Astrocyte (in vitro differentiated cells and primary cell): ENCODE results near the gene VSTM2B. TPM values are rescaled to one million over a fixed set of nuclear protein-coding genes. Genes with fewer than 3 reads are reported as not detected.

Experiments used
- DNase-seq: peaks from one replicate; pipeline ENCODE4 v3.0.0-alpha.2; 2010; ENCODE audit warnings: low read depth
- FAIRE-seq: peaks from 2 replicates; lab custom pipeline; 2011; peaks lifted over from hg19 to GRCh38; lab: Jason Lieb, UNC
- H2AFZ ChIP-seq: 2 replicates; pipeline ENCODE4 v1.6.0; 2012; ENCODE audit warnings: low read depth, low read length, inconsistent platforms
- H3K27ac ChIP-seq: 2 replicates; pipeline ENCODE4 v1.5.1; 2011; ENCODE audit warnings: low read depth, low read length, inconsistent platforms
- H3K27me3 ChIP-seq: 2 replicates; pipeline ENCODE4 v1.6.0; 2011; ENCODE audit warnings: low read length, inconsistent platforms; ENCODE audit not compliant: insufficient read depth
- H3K36me3 ChIP-seq: 2 replicates; pipeline ENCODE4 v1.5.1; 2011; ENCODE audit warnings: low read length, inconsistent platforms; ENCODE audit not compliant: insufficient read depth
- H3K4me1 ChIP-seq: 2 replicates; pipeline ENCODE4 v1.5.1; 2011; ENCODE audit warnings: low read length, inconsistent platforms; ENCODE audit not compliant: insufficient read depth
- H3K4me2 ChIP-seq: 2 replicates; pipeline ENCODE4 v1.6.0; 2012; ENCODE audit warnings: low read length, inconsistent platforms
- H3K4me3 ChIP-seq: 2 replicates; pipeline ENCODE4 v1.5.1; 2011; ENCODE audit warnings: low read depth, mild to moderate bottlenecking, low read length, inconsistent platforms; ENCODE audit not compliant: insufficient read depth
- H3K79me2 ChIP-seq: 2 replicates; pipeline ENCODE4 v1.6.0; 2012; ENCODE audit warnings: mild to moderate bottlenecking, low read length, inconsistent platforms; ENCODE audit not compliant: insufficient read depth
- H3K9ac ChIP-seq: 2 replicates; pipeline ENCODE4 v1.6.0; 2012; ENCODE audit warnings: mild to moderate bottlenecking, low read length, inconsistent platforms
- H3K9me3 ChIP-seq: 2 replicates; pipeline ENCODE4 v1.5.1; 2012; ENCODE audit warnings: low read depth, mild to moderate bottlenecking, low read length, inconsistent platforms; ENCODE audit not compliant: insufficient read depth
- H4K20me1 ChIP-seq: 2 replicates; pipeline ENCODE4 v1.6.0; 2012; ENCODE audit warnings: low read length, inconsistent platforms; ENCODE audit not compliant: insufficient read depth
- H3K27ac Mint-ChIP-seq: one replicate; pipeline ENCODE4 v1.8.0; 2021; ENCODE audit warnings: mild to moderate bottlenecking, mixed read lengths; ENCODE audit not compliant: unreplicated experiment
- H3K27me3 Mint-ChIP-seq: one replicate; pipeline ENCODE4 v1.8.0; 2021; ENCODE audit warnings: low read depth, mixed read lengths; ENCODE audit not compliant: unreplicated experiment
- H3K36me3 Mint-ChIP-seq: one replicate; pipeline ENCODE4 v1.8.0; 2021; ENCODE audit warnings: low read depth, mixed read lengths; ENCODE audit not compliant: unreplicated experiment
- H3K4me1 Mint-ChIP-seq: one replicate; pipeline ENCODE4 v1.8.0; 2021; ENCODE audit warnings: low read depth, mixed read lengths; ENCODE audit not compliant: unreplicated experiment
- H3K4me3 Mint-ChIP-seq: one replicate; pipeline ENCODE4 v1.8.0; 2021; ENCODE audit warnings: mild to moderate bottlenecking, moderate library complexity, mixed read lengths; ENCODE audit not compliant: unreplicated experiment
- H3K9me3 Mint-ChIP-seq: one replicate; pipeline ENCODE4 v1.8.0; 2021; ENCODE audit warnings: mild to moderate bottlenecking, mixed read lengths; ENCODE audit not compliant: unreplicated experiment
- CTCF ChIP-seq: IDR thresholded peaks from 2 replicates; pipeline ENCODE4 v1.5.1; 2011; ENCODE audit warnings: low read depth, mild to moderate bottlenecking, inconsistent platforms, low read length, moderate library complexity; ENCODE audit not compliant: insufficient read depth
- EZH2 ChIP-seq: IDR thresholded peaks from 2 replicates; pipeline ENCODE4 v1.6.1; 2012; ENCODE audit warnings: mild to moderate bottlenecking, low read length, inconsistent platforms; ENCODE audit not compliant: insufficient read depth
- total RNA-seq: library from RNA; stranded (reverse); gene quantifications from 2 replicates; pipeline ENCODE4 v1.2.1, GENCODE V29; 2021

VSTM2B gene
- total RNA-seq, 1 donor from 2014 or later: not detected

GRCh38 chr19:29587518-29587986 is 61.8 kb downstream of the VSTM2B start:
- no peak for DNase-seq
- peaks cover 4% of the 10 kb centered on the region for H3K27me3 ChIP-seq
- H3K9me3 ChIP-seq: no peaks in the 10 kb centered on the region
- H3K9ac ChIP-seq: no peak overlapping the region
- no peak for FAIRE-seq
- H3K79me2 ChIP-seq: no peaks in the 10 kb centered on the region
- Mint-ChIP-seq H3K4me1 (peaks cover 33% of the 10 kb centered on the region), H3K27me3 (peaks cover 31% of the 10 kb centered on the region), H3K36me3 (no peaks in the 10 kb centered on the region), H3K9me3 (peaks cover 11% of the 10 kb centered on the region), H3K27ac (peak overlapping the region; percentile 97), H3K4me3 (peak overlapping the region; percentile 36)
- H3K4me2 ChIP-seq: no peak overlapping the region
- no peaks in the 10 kb centered on the region for H4K20me1 ChIP-seq
- H3K4me3 ChIP-seq: no peak overlapping the region
- H3K4me1 ChIP-seq: peaks cover 7% of the 10 kb centered on the region
- H3K27ac ChIP-seq: no peak overlapping the region
- no peak overlapping the region for H2AFZ ChIP-seq
- TF ChIP-seq CTCF (no peak), EZH2 (no peak)
- no peaks in the 10 kb centered on the region for H3K36me3 ChIP-seq

GRCh38 chr19:29588095-29588494 is 62.3 kb downstream of the VSTM2B start:
- Mint-ChIP-seq H3K4me3 (no peak overlapping the region), H3K9me3 (peaks cover 11% of the 10 kb centered on the region), H3K4me1 (peaks cover 31% of the 10 kb centered on the region), H3K36me3 (no peaks in the 10 kb centered on the region), H3K27me3 (peaks cover 36% of the 10 kb centered on the region), H3K27ac (no peak overlapping the region)
- Histone ChIP-seq H4K20me1 (no peaks in the 10 kb centered on the region), H3K9ac (no peak overlapping the region), H3K27ac (no peak overlapping the region), H3K36me3 (no peaks in the 10 kb centered on the region), H3K27me3 (peaks cover 4% of the 10 kb centered on the region), H3K4me3 (no peak overlapping the region), H3K79me2 (no peaks in the 10 kb centered on the region), H3K4me1 (peaks cover 5% of the 10 kb centered on the region), H3K4me2 (no peak overlapping the region), H2AFZ (no peak overlapping the region), H3K9me3 (no peaks in the 10 kb centered on the region)
- DNase-seq (no peak), FAIRE-seq (no peak)
- no peak for TF ChIP-seq EZH2
- TF ChIP-seq CTCF: no peak

- H4K20me1 ChIP-seq: no peaks in the 10 kb centered on the region
- TF ChIP-seq CTCF: no peak
- TF ChIP-seq EZH2: no peak
- no peak overlapping the region for H3K9ac ChIP-seq
- H3K4me3 ChIP-seq: no peak overlapping the region
- peaks cover 11% of the 10 kb centered on the region for H3K9me3 Mint-ChIP-seq
- peaks cover 4% of the 10 kb centered on the region for H3K27me3 ChIP-seq
- H3K36me3 Mint-ChIP-seq: no peaks in the 10 kb centered on the region
- no peaks in the 10 kb centered on the region for H3K9me3 ChIP-seq
- H3K4me2 ChIP-seq: no peak overlapping the region
- no peaks in the 10 kb centered on the region for H3K36me3 ChIP-seq
- H3K4me1 Mint-ChIP-seq: peaks cover 22% of the 10 kb centered on the region
- no peak for FAIRE-seq
- no peak overlapping the region for H3K4me3 Mint-ChIP-seq
- no peak overlapping the region for H2AFZ ChIP-seq
- H3K27ac ChIP-seq: no peak overlapping the region
- H3K79me2 ChIP-seq: no peaks in the 10 kb centered on the region
- DNase-seq: no peak
- peaks cover 43% of the 10 kb centered on the region for H3K27me3 Mint-ChIP-seq
- H3K4me1 ChIP-seq: no peaks in the 10 kb centered on the region
- H3K27ac Mint-ChIP-seq: no peak overlapping the region
Measured at GRCh38 chr19:29590278-29590677, 64.5 kb downstream of the VSTM2B start.
